Astrocyte (in vitro differentiated cells and primary cell): ENCODE data around the gene NFIA. TPM values are rescaled to one million over a fixed set of nuclear protein-coding genes. Genes with fewer than 3 reads are reported as not detected.

Experiments used
- DNase-seq: peaks from one replicate; pipeline ENCODE4 v3.0.0-alpha.2; 2010; ENCODE audit warnings: low read depth
- FAIRE-seq: peaks from 2 replicates; lab custom pipeline; 2011; peaks lifted over from hg19 to GRCh38; lab: Jason Lieb, UNC
- H2AFZ ChIP-seq: 2 replicates; pipeline ENCODE4 v1.6.0; 2012; ENCODE audit warnings: low read depth, low read length, inconsistent platforms
- H3K27ac ChIP-seq: 2 replicates; pipeline ENCODE4 v1.5.1; 2011; ENCODE audit warnings: low read depth, low read length, inconsistent platforms
- H3K27me3 ChIP-seq: 2 replicates; pipeline ENCODE4 v1.6.0; 2011; ENCODE audit warnings: low read length, inconsistent platforms; ENCODE audit not compliant: insufficient read depth
- H3K36me3 ChIP-seq: 2 replicates; pipeline ENCODE4 v1.5.1; 2011; ENCODE audit warnings: low read length, inconsistent platforms; ENCODE audit not compliant: insufficient read depth
- H3K4me1 ChIP-seq: 2 replicates; pipeline ENCODE4 v1.5.1; 2011; ENCODE audit warnings: low read length, inconsistent platforms; ENCODE audit not compliant: insufficient read depth
- H3K4me2 ChIP-seq: 2 replicates; pipeline ENCODE4 v1.6.0; 2012; ENCODE audit warnings: low read length, inconsistent platforms
- H3K4me3 ChIP-seq: 2 replicates; pipeline ENCODE4 v1.5.1; 2011; ENCODE audit warnings: low read depth, mild to moderate bottlenecking, low read length, inconsistent platforms; ENCODE audit not compliant: insufficient read depth
- H3K79me2 ChIP-seq: 2 replicates; pipeline ENCODE4 v1.6.0; 2012; ENCODE audit warnings: mild to moderate bottlenecking, low read length, inconsistent platforms; ENCODE audit not compliant: insufficient read depth
- H3K9ac ChIP-seq: 2 replicates; pipeline ENCODE4 v1.6.0; 2012; ENCODE audit warnings: mild to moderate bottlenecking, low read length, inconsistent platforms
- H3K9me3 ChIP-seq: 2 replicates; pipeline ENCODE4 v1.5.1; 2012; ENCODE audit warnings: low read depth, mild to moderate bottlenecking, low read length, inconsistent platforms; ENCODE audit not compliant: insufficient read depth
- H4K20me1 ChIP-seq: 2 replicates; pipeline ENCODE4 v1.6.0; 2012; ENCODE audit warnings: low read length, inconsistent platforms; ENCODE audit not compliant: insufficient read depth
- H3K27ac Mint-ChIP-seq: one replicate; pipeline ENCODE4 v1.8.0; 2021; ENCODE audit warnings: mild to moderate bottlenecking, mixed read lengths; ENCODE audit not compliant: unreplicated experiment
- H3K27me3 Mint-ChIP-seq: one replicate; pipeline ENCODE4 v1.8.0; 2021; ENCODE audit warnings: low read depth, mixed read lengths; ENCODE audit not compliant: unreplicated experiment
- H3K36me3 Mint-ChIP-seq: one replicate; pipeline ENCODE4 v1.8.0; 2021; ENCODE audit warnings: low read depth, mixed read lengths; ENCODE audit not compliant: unreplicated experiment
- H3K4me1 Mint-ChIP-seq: one replicate; pipeline ENCODE4 v1.8.0; 2021; ENCODE audit warnings: low read depth, mixed read lengths; ENCODE audit not compliant: unreplicated experiment
- H3K4me3 Mint-ChIP-seq: one replicate; pipeline ENCODE4 v1.8.0; 2021; ENCODE audit warnings: mild to moderate bottlenecking, moderate library complexity, mixed read lengths; ENCODE audit not compliant: unreplicated experiment
- H3K9me3 Mint-ChIP-seq: one replicate; pipeline ENCODE4 v1.8.0; 2021; ENCODE audit warnings: mild to moderate bottlenecking, mixed read lengths; ENCODE audit not compliant: unreplicated experiment
- CTCF ChIP-seq: IDR thresholded peaks from 2 replicates; pipeline ENCODE4 v1.5.1; 2011; ENCODE audit warnings: low read depth, mild to moderate bottlenecking, inconsistent platforms, low read length, moderate library complexity; ENCODE audit not compliant: insufficient read depth
- EZH2 ChIP-seq: IDR thresholded peaks from 2 replicates; pipeline ENCODE4 v1.6.1; 2012; ENCODE audit warnings: mild to moderate bottlenecking, low read length, inconsistent platforms; ENCODE audit not compliant: insufficient read depth
- total RNA-seq: library from RNA; stranded (reverse); gene quantifications from 2 replicates; pipeline ENCODE4 v1.2.1, GENCODE V29; 2021

The NFIA gene
- total RNA-seq, 1 donor from 2014 or later, result 4.6 TPM

- no peak overlapping the region for H2AFZ ChIP-seq
- no peaks in the 10 kb centered on the region for H3K36me3 ChIP-seq
- no peak overlapping the region for H3K4me3 Mint-ChIP-seq
- no peaks in the 10 kb centered on the region for H3K4me1 ChIP-seq
- H3K9me3 ChIP-seq, result no peaks in the 10 kb centered on the region
- no peak overlapping the region for H3K4me3 ChIP-seq
- H3K4me2 ChIP-seq, result no peak overlapping the region
- no peaks in the 10 kb centered on the region for H3K27me3 ChIP-seq
- no peak overlapping the region for H3K27ac ChIP-seq
- FAIRE-seq (no peak), DNase-seq (no peak)
- no peaks in the 10 kb centered on the region for H3K9me3 Mint-ChIP-seq
- no peak overlapping the region for H3K9ac ChIP-seq
- peaks cover 7% of the 10 kb centered on the region for H3K4me1 Mint-ChIP-seq
- no peak overlapping the region for H3K27ac Mint-ChIP-seq
- H3K27me3 Mint-ChIP-seq, result peaks cover 2% of the 10 kb centered on the region
- no peak for TF ChIP-seq CTCF
- H3K36me3 Mint-ChIP-seq, result no peaks in the 10 kb centered on the region
- H3K79me2 ChIP-seq, result no peaks in the 10 kb centered on the region
- no peaks in the 10 kb centered on the region for H4K20me1 ChIP-seq
Observed at GRCh38 chr1:61496501-61496900, 414.1 kb downstream of the NFIA start.

- Histone ChIP-seq H3K9me3 (no peaks in the 10 kb centered on the region), H3K27ac (no peak overlapping the region), H3K9ac (no peak overlapping the region), H3K4me3 (no peak overlapping the region), H2AFZ (no peak overlapping the region), H3K27me3 (no peaks in the 10 kb centered on the region), H3K79me2 (no peaks in the 10 kb centered on the region), H3K4me2 (no peak overlapping the region), H3K4me1 (no peaks in the 10 kb centered on the region), H4K20me1 (no peaks in the 10 kb centered on the region), H3K36me3 (no peaks in the 10 kb centered on the region)
- Mint-ChIP-seq H3K27me3 (peaks cover 2% of the 10 kb centered on the region), H3K4me1 (peaks cover 4% of the 10 kb centered on the region), H3K4me3 (no peak overlapping the region), H3K27ac (no peak overlapping the region), H3K36me3 (no peaks in the 10 kb centered on the region), H3K9me3 (no peaks in the 10 kb centered on the region)
- TF ChIP-seq EZH2 (no peak), CTCF (no peak)
- no peak for FAIRE-seq
- no peak for DNase-seq
Observed at GRCh38 chr1:61497013-61497412, 414.7 kb downstream of the NFIA start.

GRCh38 chr1:61498342-61498741, 416.0 kb downstream of the NFIA start:
- no peaks in the 10 kb centered on the region for H3K36me3 Mint-ChIP-seq

More at GRCh38 chr1:61498342-61498741, 416.0 kb downstream of the NFIA start:
- no peaks in the 10 kb centered on the region for H3K4me1 ChIP-seq
- H4K20me1 ChIP-seq, result no peaks in the 10 kb centered on the region
- no peak overlapping the region for H3K4me3 Mint-ChIP-seq
- H3K9me3 ChIP-seq, result no peaks in the 10 kb centered on the region
- no peak for FAIRE-seq
- no peaks in the 10 kb centered on the region for H3K79me2 ChIP-seq
- H2AFZ ChIP-seq, result no peak overlapping the region
- H3K27ac ChIP-seq, result no peak overlapping the region
- H3K27me3 Mint-ChIP-seq, result peaks cover 2% of the 10 kb centered on the region
- no peak for DNase-seq
- H3K36me3 ChIP-seq, result no peaks in the 10 kb centered on the region
- H3K4me1 Mint-ChIP-seq, result peaks cover 4% of the 10 kb centered on the region
- no peak overlapping the region for H3K27ac Mint-ChIP-seq
- no peak overlapping the region for H3K4me2 ChIP-seq
- no peak overlapping the region for H3K4me3 ChIP-seq
- no peak overlapping the region for H3K9ac ChIP-seq
- no peaks in the 10 kb centered on the region for H3K27me3 ChIP-seq
- TF ChIP-seq EZH2 (no peak), CTCF (no peak)
- no peaks in the 10 kb centered on the region for H3K9me3 Mint-ChIP-seq
